IPS-18c (cell line): ENCODE measurements around the gene DEAF1.

Experiments
- H3K4me3 ChIP-seq: 2 replicates; pipeline ENCODE4 v1.7.0; 2013; ENCODE audit warnings: low read depth, mild to moderate bottlenecking, low read length, moderate library complexity; ENCODE audit not compliant: insufficient read depth
- H3K9me3 ChIP-seq: one replicate; pipeline ENCODE4 v1.6.1; 2013; ENCODE audit warnings: mild to moderate bottlenecking, low read length, moderate library complexity; ENCODE audit not compliant: control insufficient read depth, insufficient read depth

The DEAF1 gene

DNA sequence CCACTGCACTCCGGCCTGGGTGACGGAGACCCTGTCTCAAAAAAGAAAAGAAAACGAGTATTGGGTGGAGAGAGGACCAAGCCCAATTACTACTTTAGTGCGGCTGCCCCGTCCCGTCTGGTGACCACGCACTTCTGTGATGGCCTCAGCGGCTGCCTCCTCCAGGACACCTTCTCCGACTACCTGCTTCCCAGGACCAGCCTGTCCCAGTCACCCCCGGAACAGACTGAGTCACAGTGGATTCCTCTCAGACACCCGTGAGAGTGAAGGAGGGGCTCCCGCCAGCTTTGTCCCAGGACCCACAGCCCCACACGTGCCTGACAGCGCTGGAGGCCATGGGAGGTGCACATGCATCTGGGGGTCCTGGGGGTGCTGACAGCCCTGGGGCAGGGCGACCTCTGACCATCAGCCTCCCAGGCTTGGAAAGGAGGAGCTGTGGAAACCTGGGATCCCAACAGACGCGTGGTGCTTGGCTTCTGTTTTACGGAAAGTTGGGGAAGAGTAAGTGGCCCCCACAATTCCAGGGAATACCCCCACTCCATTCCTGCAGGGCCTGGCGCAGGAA, 53.1 kb downstream of the DEAF1 start:
- no peak overlapping the region for H3K4me3 ChIP-seq
- H3K9me3 ChIP-seq: no peaks in the 10 kb centered on the region

DNA sequence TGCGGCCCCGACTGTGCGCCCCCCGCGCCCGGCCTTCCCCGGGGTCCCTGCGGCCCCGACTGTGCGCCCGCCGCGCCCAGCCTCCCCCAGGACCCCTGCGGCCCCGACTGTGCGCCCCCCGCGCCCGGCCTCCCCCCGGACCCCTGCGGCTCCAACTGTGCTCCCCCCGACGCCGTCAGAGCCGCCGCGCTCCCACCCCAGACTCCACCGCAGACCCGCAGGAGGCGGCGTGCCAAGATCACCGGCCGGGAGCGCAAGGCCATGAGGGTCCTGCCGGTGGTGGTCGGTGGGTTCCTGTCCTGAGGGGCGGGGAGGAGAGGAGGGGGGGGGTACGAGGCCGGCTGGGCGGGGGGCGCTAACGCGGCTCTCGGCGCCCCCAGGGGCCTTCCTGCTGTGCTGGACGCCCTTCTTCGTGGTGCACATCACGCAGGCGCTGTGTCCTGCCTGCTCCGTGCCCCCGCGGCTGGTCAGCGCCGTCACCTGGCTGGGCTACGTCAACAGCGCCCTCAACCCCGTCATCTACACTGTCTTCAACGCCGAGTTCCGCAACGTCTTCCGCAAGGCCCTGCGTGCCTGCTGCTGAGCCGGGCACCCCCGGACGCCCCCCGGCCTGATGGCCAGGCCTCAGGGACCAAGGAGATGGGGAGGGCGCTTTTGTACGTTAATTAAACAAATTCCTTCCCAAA, 54.9 kb downstream of the DEAF1 start:
- peak overlapping the region; percentile 24; the same call in 1 of the 2 replicates for H3K4me3 ChIP-seq
- H3K9me3 ChIP-seq: no peaks in the 10 kb centered on the region

DNA sequence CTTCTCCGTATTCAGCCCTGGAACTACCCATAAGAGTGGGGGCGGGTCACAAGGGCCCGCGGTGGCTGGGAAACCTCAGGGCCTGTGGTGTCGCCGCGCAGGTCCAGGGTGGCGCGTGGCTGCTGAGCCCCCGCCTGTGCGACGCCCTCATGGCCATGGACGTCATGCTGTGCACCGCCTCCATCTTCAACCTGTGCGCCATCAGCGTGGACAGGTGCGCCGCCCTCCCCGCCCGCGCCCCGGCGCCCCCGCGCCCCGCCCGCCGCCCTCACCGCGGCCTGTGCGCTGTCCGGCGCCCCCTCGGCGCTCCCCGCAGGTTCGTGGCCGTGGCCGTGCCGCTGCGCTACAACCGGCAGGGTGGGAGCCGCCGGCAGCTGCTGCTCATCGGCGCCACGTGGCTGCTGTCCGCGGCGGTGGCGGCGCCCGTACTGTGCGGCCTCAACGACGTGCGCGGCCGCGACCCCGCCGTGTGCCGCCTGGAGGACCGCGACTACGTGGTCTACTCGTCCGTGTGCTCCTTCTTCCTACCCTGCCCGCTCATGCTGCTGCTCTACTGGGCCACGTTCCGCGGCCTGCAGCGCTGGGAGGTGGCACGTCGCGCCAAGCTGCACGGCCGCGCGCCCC, 55.6 kb downstream of the DEAF1 start:
- Histone ChIP-seq H3K4me3 (peak overlapping the region; percentile 50; the same call in 1 of the 2 replicates), H3K9me3 (no peaks in the 10 kb centered on the region)

DNA sequence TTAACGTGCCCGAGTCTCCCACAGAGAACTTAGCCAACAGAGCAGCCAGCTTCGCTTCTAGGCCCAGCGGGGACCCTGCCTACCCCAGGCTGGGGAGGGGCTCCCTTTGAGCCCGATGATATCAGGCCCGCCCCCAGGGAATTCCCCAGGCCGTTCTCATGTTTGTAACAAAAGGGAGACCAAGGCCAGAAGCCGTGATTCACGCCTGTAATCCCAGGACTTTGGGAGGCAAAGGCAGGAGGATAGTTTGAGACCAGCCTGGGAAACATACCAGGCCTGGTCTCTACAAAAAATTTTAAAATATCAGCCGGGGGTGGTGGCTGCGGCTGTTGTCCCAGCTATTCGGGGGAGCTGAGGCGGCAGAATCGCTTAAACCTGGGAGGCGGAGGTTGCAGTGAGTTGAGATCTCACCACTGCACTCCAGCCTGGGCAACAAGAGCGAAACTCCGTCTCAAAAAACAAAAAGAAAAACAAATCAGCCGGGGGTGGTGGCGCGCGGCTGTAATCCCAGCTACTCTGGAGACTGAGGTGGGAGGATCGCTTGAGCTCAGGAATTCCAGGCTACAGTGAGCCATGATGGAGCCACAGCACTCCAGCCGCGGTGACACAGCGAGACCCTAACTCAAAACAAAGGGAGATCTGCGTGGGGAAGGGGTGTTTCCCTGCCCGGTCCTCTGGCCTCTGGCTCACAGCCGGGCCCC, 56.2 kb downstream of the DEAF1 start:
- Histone ChIP-seq H3K4me3 (peak overlapping the region; percentile 50; the same call in 1 of the 2 replicates), H3K9me3 (no peaks in the 10 kb centered on the region)

DNA sequence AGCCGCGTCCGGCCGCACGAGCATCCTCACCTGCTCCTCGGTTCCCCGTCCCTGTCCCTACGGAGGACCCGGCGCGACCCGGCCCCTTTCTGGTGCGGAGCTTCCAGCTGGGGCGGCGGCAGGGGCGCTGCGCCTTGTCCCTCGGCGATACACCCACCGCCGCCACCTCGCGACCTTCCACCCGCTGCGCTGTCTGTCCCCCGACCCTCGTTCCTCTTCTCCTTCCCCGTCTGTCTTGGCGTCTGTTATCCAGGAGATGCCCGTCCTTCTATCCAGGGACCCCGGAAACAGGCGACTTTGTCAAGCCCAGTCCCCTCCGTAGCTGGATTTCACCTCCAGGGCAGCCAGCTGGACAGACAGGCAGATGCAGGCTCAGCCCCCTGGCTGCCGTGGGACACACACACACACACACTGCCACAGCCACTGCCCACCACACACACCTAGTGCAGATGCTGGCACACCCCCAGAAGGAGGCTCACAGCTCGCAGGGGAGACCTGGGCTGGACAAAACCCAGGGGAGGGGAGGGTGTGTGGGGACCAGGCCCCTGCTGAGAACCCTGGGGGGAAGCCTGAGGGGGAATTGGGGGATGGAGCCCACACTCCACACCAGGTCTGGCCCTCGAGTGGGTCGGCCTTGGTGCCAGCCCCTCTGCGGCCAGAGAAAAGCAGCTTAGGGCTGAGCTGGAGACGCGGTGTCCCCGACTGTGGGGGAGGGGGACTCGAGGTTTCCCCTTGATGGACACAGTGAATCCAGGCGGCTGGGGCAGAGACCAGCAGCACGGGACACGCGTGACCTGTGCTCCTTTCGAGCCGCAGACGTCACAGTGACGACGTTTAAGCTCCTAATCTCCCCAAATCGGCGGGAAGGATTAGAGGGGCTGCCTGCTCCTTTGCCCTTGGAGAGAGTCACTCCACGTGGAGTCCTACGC, 57.2 kb downstream of the DEAF1 start:
- H3K9me3 ChIP-seq: no peaks in the 10 kb centered on the region
- H3K4me3 ChIP-seq: peak overlapping the region; percentile 50

DNA sequence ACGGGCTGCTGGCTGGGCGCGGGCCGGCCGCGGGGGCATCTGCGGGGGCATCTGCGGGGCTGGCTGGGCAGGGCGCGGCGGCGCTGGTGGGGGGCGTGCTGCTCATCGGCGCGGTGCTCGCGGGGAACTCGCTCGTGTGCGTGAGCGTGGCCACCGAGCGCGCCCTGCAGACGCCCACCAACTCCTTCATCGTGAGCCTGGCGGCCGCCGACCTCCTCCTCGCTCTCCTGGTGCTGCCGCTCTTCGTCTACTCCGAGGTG, 57.8 kb downstream of the DEAF1 start:
- H3K9me3 ChIP-seq: no peaks in the 10 kb centered on the region
- peak overlapping the region; percentile 50 for H3K4me3 ChIP-seq

DNA sequence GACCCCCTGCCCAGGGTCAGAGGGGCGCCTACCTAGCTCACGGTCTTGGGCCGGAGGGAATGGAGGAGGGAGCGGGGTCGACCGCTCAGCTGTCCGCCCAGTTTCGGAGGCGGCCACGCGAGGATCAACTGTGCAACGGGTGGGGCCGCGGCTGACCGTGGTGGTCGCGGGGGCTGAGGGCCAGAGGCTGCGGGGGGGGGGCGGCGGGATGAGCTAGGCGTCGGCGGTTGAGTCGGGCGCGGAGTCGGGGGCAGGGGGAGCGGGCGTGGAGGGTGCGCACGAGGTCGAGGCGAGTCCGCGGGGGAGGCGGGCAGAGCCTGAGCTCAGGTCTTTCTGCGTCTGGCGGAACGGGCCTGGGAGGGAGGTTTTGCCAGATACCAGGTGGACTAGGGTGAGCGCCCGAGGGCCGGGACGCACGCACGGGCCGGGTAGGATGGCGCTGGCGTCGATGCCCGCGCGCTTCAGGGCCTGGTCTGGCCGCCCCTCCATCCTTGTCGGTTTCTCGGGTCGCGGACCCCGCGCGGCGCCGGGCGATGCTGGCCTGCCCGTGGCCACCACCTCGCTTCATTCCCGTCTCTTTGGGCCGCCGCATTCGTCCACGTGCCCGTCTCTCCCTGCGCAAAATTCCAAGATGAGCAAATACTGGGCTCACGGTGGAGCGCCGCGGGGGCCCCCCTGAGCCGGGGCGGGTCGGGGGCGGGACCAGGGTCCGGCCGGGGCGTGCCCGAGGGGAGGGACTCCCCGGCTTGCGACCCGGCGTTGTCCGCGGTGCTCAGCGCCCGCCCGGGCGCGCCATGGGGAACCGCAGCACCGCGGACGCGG, 58.3 kb downstream of the DEAF1 start, which contains the start of gene DRD4:
DRD4 (plus strand) TSS at position 759 of the 822 bp plus-strand sequence; CDS start at position 795, 36 bp downstream.
- H3K9me3 ChIP-seq: no peaks in the 10 kb centered on the region
- peak within 1 kb of the TSS; percentile 50 for H3K4me3 ChIP-seq

DNA sequence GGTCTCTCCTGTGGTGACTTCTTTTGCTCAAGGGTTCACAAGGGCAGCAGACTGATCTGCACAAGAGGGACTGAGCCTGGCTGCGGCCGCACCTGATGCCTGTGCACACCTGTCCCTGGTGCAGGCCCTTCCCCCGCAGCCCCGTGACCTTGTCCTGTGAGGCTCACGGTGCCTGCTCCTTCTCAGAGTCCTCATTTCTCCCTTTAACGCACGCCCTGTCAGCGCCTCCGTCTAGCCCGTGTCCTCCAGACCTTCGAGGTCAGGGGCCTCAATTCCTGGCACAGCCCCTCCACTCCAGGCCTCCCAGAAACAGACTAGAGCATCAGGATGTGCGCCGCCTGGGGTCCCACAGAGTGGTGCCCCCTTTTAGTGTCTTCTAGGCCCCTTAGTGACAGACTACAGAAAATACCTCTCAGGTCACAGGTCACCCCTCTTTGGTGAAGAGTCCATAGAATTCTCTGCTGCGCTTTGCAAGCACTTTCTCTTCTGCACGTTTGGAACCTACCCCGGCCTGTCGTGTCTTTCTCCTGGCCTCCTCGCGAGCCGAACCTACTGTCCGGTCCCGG, 59.0 kb downstream of the DEAF1 start:
- Histone ChIP-seq H3K9me3 (no peaks in the 10 kb centered on the region), H3K4me3 (peak overlapping the region; percentile 50; the same call in 1 of the 2 replicates)

DNA sequence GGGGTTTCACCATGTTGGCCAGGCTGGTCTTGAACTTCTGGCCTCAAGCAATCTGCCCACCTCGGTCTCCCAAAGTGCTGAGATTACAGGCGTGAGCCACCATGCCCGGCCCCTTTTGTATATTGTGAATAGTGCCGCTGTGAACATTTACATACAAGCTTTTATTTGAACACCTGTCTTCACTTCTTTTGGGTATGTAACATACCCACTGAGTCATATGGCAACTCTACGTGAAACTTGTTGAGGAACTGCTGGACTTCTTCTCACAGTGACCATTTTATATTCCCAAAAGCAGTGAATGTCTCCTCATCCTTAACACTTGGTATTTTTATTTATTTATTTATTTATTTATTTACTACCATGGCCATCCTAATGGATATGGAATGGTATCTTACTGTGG, 64.2 kb downstream of the DEAF1 start:
- Histone ChIP-seq H3K4me3 (no peak overlapping the region), H3K9me3 (no peaks in the 10 kb centered on the region)

DNA sequence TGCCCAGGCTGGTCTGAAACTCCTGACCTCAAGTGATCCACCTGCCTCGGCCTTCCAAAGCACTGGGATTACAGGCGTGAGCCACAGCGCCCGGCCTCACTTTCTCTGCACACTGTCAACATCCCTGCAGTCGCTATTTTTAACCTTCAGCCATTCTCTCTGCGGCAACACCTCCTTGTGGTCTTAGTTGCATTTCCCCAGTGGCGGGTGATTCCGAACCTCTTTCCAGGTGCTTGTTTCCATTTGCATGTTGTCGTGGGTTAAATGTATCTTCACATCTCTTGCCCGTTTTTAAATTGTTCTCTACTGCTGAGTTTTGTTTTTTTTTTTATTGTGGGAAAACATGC, 65.8 kb downstream of the DEAF1 start:
- Histone ChIP-seq H3K9me3 (no peaks in the 10 kb centered on the region), H3K4me3 (no peak overlapping the region)

DNA sequence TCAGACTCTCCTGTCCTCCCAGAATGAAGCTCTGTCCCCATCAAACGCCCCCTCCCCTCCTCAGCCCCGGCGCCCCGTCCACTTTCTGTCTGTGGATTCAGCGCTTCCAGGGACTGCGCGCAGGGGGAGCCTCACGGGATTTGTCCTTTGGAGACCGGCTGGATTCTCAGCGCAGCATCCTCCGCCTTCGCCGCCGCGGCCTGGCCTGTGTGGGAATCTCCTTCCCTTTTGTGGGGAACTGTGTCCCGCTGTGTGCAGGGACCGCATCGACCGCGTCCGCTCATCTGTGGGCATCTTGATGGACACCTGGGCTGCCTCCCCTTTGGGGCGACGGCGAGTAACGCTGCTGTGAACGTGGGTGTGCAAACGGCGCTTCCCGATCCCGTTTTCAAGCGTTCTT, 67.0 kb downstream of the DEAF1 start:
- Histone ChIP-seq H3K4me3 (no peak overlapping the region), H3K9me3 (no peaks in the 10 kb centered on the region)

DNA sequence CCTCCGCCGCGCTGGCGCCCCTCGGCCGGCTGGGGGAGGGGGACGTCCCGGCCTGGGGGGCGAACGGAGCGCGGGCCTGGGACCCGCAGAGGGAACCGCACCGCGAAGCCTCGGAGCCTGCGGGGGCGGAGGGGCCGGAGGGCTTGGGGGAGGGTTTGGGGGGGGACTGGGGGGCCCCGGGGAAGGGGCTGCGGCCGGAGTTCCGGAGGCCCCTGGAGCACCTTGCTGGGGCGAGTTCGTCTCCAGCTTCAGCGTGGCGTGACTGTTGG, 67.8 kb downstream of the DEAF1 start:
- H3K4me3 ChIP-seq: no peak overlapping the region
- H3K9me3 ChIP-seq: no peaks in the 10 kb centered on the region

DNA sequence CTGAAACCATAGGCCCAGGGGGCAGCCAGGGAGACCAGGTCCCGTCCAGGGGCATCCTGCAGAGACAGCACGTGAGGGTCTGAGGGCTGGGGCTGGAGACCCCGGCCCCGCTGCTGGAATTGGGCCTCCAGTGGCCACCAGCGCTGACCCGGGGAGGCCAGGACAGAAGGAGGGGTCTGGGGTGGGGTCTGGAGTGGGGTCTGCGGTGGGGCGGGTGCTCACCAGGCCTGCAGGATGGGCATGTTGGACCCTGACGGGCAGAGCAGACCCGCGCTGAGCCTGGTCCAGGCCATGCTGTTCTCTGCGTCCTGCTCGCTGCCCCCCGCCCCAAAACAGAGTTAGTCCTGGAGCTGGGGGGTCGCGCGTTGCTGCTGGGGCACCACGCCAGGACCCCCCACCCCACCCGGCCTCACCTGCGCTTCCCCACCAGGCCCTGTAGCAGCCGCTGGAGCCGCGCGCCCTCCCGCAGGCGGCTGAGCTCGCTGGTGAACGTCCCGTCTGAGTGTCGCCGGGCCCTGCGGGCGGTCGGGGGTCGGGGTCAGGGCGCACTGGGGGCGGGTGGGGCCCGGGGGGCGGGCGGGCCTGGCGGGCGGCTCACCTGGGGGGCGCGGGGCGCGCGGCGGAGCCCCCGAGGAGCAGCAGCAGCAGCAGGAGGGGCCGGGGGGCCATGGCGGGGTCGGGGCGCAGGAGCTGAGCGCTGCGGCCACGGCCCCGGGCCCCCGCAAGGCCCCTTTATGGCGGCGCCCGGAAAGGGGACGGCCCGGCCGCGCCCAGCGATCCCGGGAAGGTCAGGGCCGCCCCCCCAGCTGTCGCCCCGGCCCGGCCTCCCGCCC, 68.3 kb downstream of the DEAF1 start, which contains the start of gene SCT:
SCT (minus strand) TSS at position 707 of the 833 bp plus-strand sequence; CDS start at position 669, 38 bp downstream.
- no peaks in the 10 kb centered on the region for H3K9me3 ChIP-seq

DNA sequence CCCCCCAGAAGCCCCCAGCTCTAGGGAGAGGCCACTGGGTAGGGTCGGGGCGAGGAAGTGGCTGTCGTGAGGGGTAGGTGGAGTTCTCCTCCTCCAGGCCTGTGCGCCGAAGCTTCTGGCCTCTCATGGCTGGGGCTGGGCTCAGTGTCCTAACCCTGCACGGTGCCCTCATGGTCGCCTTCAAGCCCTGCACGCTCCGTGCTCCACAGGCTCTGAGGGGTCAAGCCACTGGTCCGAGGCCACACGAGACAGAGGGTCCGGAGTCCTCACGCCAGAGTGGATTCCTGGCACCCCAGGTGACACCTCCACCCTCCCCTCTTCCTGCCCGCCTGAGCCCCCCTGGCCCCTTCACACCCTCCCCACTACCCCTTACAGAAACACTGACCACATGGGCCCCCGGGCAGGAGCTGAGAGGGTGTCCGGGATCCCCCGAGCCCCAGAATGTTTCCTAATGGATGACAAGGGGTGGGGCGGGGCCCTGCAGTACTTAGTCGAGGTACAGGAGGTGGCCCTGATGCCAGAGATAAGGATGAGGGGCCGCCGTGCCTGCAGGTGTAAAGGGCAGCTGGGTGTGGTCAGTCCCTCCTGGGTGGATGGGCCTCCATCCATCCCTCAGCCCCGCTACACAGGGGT, 69.3 kb downstream of the DEAF1 start:
- H3K4me3 ChIP-seq: no peak overlapping the region

More for the DNA sequence above, 68.3 kb downstream of the DEAF1 start, which contains the start of gene SCT:
- no peak within 1 kb of the TSS for H3K4me3 ChIP-seq

More for the DNA sequence above, 69.3 kb downstream of the DEAF1 start:
- no peaks in the 10 kb centered on the region for H3K9me3 ChIP-seq
